Colonic mucosa (tissue), 4 donors: ENCODE measurements around the gene CDHR1. TPM values are rescaled to one million over a fixed set of nuclear protein-coding genes. Genes with fewer than 3 reads are reported as not detected.
"Not testable (repeated sequence)": the region's sequence is repeated elsewhere in the genome, so short reads cannot be mapped to it uniquely, and the experiment has no call there.

ENCODE experiments used
- DNase-seq: peaks from one replicate; pipeline ENCODE4 v3.0.0-alpha.2; 2020
- H3K27ac ChIP-seq: fragments of 200-600 bp; one replicate; pipeline ENCODE4 v1.8.0; 2021
- H3K27me3 ChIP-seq: fragments of 200-600 bp; one replicate; pipeline ENCODE4 v1.8.0; 2021
- H3K36me3 ChIP-seq: fragments of 200-600 bp; one replicate; pipeline ENCODE4 v1.8.0; 2021
- H3K4me1 ChIP-seq: fragments of 200-600 bp; one replicate; pipeline ENCODE4 v1.8.0; 2021; ENCODE audit warnings: mild to moderate bottlenecking
- H3K4me3 ChIP-seq: fragments of 200-600 bp; one replicate; pipeline ENCODE4 v1.8.0; 2021
- H3K9ac ChIP-seq, 2 donors: one replicate each; pipeline ENCODE4 v1.7.0; 2013; ENCODE audit warnings: control low read depth in 2 of 2, low read depth in 2 of 2, low read length in 2 of 2
- H3K9me3 ChIP-seq: fragments of 200-600 bp; one replicate; pipeline ENCODE4 v1.8.0; 2021
- intact Hi-C: fragments of 100-400 bp; cut with DNase I; formaldehyde crosslinking; loops from one replicate; pipeline ENCODE4 v1.14.1; 2022
- total RNA-seq, 2 donors: library from RNA; stranded (reverse); fragmentation: NEBNext Ultra II Directional in 1 of 2; extraction: Animal tissue kit (Norgen Biotek cat#: 25700) in 1 of 2; gene quantifications; one replicate each; pipeline ENCODE4 v1.2.1, GENCODE V29; 2021
- TF ChIP-seq, protein P1 (sequence below): fragments of 200-600 bp; IDR thresholded peaks from one replicate; pipeline ENCODE4 v1.8.0; 2022; ENCODE audit warnings: antibody characterized with exemption, mild to moderate bottlenecking
- donor health status: healthy.
- donor health status: DM: no; HTN: no; CAD: no.
- donor health status: DM: no; HTN: no; CAD: no.

CDHR1 gene
- total RNA-seq, 2 donors from 2014 or later, result 99.3 to 105 TPM

DNA sequence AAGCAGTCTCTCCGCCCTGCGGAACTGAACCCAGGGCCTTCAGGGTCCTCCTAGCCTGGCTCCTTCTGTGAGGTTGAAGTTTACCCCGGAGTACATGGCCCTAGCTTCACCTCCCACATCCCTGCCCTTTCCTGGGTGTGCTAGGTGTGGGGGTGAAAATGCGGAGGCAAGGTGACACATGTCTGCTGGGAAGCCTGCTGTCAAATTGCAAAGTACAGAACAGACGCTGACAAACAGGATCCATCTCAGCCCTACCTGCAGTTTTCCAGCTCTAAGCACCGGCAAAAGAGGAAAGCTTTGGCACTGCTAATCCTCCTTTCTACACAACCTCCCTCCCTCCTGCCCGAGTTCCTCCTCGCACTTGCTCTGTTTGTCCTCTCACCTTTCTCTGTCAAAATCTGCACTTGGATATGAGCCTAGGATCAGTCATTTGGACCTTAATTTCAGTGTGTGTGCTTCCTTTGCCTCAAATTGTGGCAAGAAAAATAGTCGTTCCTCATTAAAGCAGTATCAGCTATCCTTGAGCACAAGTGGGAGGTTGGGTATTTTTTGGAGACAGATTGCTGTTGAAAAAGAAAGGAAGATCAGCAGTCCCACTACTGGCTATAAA lies 35.2 kb upstream of the CDHR1 start:
- Histone ChIP-seq H3K4me1 (no peaks in the 10 kb centered on the region), H3K27ac (peak overlapping the region; percentile 8), H3K9ac (peak overlapping the region in 1 of 2 donors; percentile 3), H3K4me3 (no peak overlapping the region), H3K9me3 (no peaks in the 10 kb centered on the region), H3K36me3 (no peaks in the 10 kb centered on the region), H3K27me3 (no peaks in the 10 kb centered on the region)
- DNase-seq, result peak; percentile 45
- TF ChIP-seq, protein P1, sequence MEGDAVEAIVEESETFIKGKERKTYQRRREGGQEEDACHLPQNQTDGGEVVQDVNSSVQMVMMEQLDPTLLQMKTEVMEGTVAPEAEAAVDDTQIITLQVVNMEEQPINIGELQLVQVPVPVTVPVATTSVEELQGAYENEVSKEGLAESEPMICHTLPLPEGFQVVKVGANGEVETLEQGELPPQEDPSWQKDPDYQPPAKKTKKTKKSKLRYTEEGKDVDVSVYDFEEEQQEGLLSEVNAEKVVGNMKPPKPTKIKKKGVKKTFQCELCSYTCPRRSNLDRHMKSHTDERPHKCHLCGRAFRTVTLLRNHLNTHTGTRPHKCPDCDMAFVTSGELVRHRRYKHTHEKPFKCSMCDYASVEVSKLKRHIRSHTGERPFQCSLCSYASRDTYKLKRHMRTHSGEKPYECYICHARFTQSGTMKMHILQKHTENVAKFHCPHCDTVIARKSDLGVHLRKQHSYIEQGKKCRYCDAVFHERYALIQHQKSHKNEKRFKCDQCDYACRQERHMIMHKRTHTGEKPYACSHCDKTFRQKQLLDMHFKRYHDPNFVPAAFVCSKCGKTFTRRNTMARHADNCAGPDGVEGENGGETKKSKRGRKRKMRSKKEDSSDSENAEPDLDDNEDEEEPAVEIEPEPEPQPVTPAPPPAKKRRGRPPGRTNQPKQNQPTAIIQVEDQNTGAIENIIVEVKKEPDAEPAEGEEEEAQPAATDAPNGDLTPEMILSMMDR, result no peak
- intact Hi-C loops, result no loop called here

DNA sequence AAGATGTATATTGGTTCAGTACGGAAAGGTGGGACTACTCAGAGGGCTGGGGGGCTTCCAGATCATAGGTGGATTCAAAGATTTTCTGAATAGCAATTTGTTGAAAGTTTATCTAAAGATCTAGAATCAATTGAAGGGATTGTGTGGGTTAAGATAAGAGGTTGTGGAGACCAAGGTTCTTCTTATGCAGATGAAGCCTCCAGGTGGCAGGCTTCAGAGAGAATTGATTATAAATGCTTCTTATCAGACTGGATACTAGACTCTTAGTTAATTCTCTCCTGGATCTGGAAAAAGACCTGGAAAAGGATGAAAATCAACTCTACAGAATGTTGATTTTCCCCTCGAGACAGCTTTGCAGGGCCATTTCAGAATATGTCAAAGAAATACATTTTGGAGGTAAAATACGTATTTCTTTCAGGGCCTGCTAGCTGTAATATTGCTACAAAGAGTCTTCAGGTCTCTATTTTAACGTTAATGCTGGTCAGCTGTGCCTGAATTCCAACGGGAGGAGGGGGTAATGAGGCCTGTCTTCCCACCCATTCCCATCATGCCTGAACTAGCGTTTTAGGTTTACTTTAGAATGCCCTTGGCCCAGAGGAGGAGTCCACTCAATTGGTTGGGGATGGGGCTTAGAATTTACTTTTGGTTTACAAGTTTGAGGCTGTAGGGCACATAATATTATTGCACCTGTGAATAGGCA lies 33.5 kb upstream of the CDHR1 start:
- Histone ChIP-seq H3K36me3 (no peaks in the 10 kb centered on the region), H3K9ac (no peak overlapping the region), H3K9me3 (no peaks in the 10 kb centered on the region), H3K27me3 (no peaks in the 10 kb centered on the region), H3K4me3 (no peak overlapping the region), H3K27ac (no peak overlapping the region), H3K4me1 (no peaks in the 10 kb centered on the region)
- no peak for DNase-seq
- TF ChIP-seq, protein P1, result no peak
- intact Hi-C loops, result loop anchor here (5.0 kb wide), 1 partner anchor 41 kb away; no protein-coding TSS in a partner anchor

DNA sequence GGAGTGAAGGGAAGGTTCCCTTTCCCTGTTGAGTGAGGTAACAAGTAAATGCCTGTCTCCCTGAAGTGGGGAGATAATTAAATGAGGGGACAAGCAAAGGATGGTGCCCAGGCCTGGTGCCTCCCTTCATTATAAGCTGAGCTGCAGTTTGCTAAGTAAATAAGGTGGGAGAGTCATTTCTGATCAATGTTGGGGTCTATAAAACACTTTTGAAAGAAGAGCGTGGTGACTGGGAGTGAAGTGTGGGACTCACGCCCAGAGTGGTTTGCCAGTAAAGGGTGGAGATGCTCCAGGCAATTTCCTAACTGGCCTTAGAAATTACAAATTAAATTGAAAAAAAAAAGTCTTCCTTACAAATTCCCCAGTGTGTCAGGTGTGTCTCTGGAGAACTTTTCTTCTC lies 30.3 kb upstream of the CDHR1 start:
- Histone ChIP-seq H3K9me3 (no peaks in the 10 kb centered on the region), H3K4me3 (no peak overlapping the region), H3K36me3 (no peaks in the 10 kb centered on the region), H3K27ac (peak overlapping the region; percentile 48), H3K9ac (peak overlapping the region in 1 of 2 donors; percentile 36), H3K4me1 (no peaks in the 10 kb centered on the region), H3K27me3 (no peaks in the 10 kb centered on the region)
- TF ChIP-seq, protein P1, result no peak
- intact Hi-C loops, result loop anchor here (5.0 kb wide), 1 partner anchor 38 kb away; no protein-coding TSS in a partner anchor
- peak; percentile 33 for DNase-seq

DNA sequence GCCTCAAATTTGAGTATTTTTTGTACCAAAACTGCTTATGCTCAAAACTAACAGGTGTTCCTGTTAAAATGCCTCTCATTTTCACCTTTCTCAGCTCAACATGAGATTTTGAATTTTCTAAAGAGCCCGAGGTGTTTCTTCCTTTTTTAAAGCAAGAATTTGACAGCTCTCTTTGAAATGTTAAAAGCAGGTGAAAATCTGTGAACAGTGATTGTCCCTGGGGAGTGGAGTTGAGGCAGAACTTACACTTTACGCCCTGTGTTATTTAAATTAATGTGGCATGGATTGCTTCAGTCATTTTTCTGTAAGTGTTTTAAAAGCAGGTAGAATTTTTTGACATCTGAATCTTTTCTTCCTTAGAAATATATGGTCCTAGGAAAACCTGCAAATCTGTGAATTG lies 29.9 kb upstream of the CDHR1 start:
- Histone ChIP-seq H3K27ac (peak overlapping the region; percentile 48), H3K36me3 (no peaks in the 10 kb centered on the region), H3K27me3 (no peaks in the 10 kb centered on the region), H3K4me3 (no peak overlapping the region), H3K9ac (peak overlapping the region in 1 of 2 donors; percentile 3), H3K9me3 (no peaks in the 10 kb centered on the region), H3K4me1 (no peaks in the 10 kb centered on the region)
- no peak for DNase-seq
- intact Hi-C loops, result loop anchor here (5.0 kb wide), 1 partner anchor 38 kb away; no protein-coding TSS in a partner anchor
- TF ChIP-seq, protein P1, result no peak

DNA sequence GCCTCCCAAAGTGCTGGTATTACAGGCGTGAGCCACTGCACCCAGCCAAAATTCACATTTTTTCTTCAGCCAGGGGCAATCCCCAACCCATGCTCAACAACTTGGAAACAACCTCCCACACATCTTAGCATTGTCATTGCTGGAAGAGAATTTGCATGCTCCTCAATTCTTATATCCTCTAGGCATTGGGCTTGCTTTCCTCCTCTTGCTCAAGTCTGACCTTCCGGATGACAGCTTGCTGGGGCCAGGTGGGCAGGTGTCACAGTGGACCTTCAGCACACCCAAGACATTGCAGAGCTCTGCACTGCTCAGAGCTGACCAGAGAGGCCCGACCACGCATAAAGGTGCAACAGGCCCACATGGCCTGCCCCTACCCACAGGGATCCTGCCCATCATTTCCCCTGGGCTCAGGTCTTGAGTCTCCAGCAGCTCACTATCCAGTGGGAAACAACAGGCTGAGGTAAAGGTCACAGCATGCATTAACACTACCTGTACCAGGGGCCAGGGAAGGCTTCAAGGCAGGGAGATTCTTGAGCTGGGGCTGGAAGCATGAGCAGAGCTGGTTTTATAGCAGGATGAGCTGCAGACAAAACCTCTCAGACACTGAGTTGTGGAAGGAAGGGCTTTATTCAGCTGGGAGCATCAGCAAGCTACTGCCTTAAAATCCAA lies 27.6 kb upstream of the CDHR1 start:
- peak; percentile 16 for DNase-seq
- Histone ChIP-seq H3K36me3 (no peaks in the 10 kb centered on the region), H3K4me3 (no peak overlapping the region), H3K9ac (no peak overlapping the region), H3K27me3 (no peaks in the 10 kb centered on the region), H3K27ac (no peak overlapping the region), H3K9me3 (no peaks in the 10 kb centered on the region), H3K4me1 (no peaks in the 10 kb centered on the region)
- intact Hi-C loops, result no loop called here
- TF ChIP-seq, protein P1, result no peak

DNA sequence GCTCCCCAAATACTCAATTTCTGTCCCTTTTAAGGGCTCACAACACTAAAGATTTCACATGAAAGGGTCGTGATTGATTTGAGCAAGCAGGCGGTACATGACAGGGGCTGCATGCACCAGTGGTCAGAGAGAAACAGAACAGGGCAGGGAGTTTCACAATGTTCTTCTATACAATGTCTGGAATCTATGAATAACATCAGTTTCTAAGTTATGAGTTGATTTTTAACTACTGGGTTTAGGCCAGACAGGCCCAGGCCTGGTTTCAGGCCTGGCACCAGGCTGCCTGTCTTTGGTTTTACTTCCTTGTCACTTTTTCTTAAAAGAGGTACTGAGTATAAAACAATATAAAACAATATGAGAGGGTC lies 27.1 kb upstream of the CDHR1 start:
- H3K27ac ChIP-seq, H3K27me3 ChIP-seq, H3K36me3 ChIP-seq, DNase-seq, intact Hi-C loops, H3K9ac ChIP-seq, H3K9me3 ChIP-seq, H3K4me1 ChIP-seq, H3K4me3 ChIP-seq: not testable (repeated sequence)

DNA sequence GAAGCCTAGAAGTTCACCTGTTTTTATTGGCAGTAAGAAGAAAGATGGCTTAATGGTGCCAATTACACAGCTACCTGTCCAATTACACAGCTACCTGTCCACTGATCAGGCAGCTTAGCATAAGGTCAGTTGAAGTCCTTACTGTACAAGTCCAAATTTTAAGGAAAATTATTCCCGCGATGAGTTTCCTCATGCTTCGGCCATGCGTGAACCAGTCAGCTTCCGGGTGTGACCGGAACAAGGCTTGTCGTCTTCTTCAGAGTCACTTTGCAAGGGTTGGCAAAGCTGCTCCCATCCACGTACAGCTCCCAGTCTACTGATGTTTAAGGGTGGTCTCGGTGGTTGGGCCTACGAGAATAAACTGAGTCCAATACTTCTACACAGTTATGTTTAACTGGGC lies 26.0 kb upstream of the CDHR1 start:
- H3K9me3 ChIP-seq, H3K4me1 ChIP-seq, H3K27me3 ChIP-seq, H3K9ac ChIP-seq, intact Hi-C loops, H3K27ac ChIP-seq, H3K4me3 ChIP-seq, H3K36me3 ChIP-seq: not testable (repeated sequence)
- DNase-seq, result peak; percentile 15

DNA sequence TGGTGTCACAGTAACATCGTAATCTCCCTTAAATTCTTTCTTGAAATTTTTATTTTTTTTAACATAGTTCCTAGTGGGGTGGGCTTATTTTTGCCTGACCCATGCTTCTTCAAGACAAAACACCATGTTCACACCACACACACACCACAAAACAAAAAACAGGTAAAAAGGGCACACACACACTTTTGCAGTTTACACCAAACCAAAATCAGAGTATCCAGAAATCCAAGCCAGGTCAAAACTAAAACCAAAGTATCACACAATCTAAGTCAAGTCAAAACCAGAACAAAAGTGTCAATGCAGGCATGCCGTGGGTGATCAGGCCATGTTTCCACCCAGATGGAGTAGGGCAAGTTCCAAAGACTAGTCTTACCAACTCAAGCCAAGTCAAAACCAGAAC lies 23.1 kb upstream of the CDHR1 start:
- H3K36me3 ChIP-seq, H3K4me1 ChIP-seq, H3K27me3 ChIP-seq, DNase-seq, H3K4me3 ChIP-seq, intact Hi-C loops, H3K9me3 ChIP-seq: not testable (repeated sequence)
- Histone ChIP-seq H3K27ac (peak overlapping the region; percentile 83), H3K9ac (peak overlapping the region in 1 of 2 donors; percentile 50)
